Stimulated activated CD8-positive, alpha-beta memory T cell treated with anti-CD3 and anti-CD28 coated beads, Interleukin-7, amount 100 ng/mL, for 24 hours (primary cell): ENCODE results near the gene RGS14.
"Not testable (repeated sequence)": the region's sequence is repeated elsewhere in the genome, so short reads cannot be mapped to it uniquely, and the experiment has no call there.

Experiments
- DNase-seq: peaks from one replicate; pipeline ENCODE4 v3.0.0-alpha.2; 2020; ENCODE audit warnings: low read depth

Gene RGS14

GRCh38 chr5:177328545-177329231 is 29.0 kb upstream of the RGS14 start:
- no peak for DNase-seq

GRCh38 chr5:177329883-177330282 is 27.8 kb upstream of the RGS14 start:
- DNase-seq: no peak

DNA sequence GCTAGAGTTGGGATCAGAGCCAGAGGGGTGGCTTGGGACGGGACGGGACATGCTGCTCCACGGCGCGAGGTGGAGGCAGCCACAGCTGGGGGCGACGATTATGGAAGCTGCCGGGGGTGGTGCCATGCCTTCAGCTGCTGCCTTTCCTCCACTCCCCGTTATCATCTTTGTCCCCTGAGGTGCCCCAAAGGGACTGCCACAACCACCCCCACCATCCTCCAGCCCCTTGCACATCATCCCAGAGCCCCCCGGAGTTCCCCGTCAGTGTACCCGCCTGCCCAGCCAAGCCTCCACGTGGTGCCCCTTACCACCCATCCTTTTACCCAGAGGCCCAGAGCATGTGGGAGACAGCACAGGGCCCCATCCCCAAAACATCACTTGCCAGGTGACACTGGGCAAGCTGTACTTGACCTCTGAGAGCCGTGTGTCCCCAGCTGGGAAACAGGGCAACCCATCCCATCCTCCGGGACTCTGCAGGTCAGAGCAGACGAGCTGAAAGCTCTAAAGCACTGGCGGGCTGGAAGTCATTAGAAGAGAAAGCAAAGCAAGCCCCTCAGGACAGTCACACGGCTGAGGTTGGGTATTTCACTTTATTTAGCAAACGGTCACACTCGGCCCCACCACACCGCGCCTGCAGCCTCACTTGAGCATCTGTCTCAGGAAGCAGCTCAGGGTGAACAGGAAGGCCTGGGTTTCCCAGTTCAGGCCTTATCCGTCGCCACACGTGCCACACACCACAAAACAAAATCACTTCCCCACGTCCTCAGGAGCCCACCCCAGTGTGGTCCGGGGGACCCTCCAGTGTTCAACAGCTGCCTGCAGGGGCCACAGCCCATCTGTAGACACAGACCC is 26.5 kb upstream of the RGS14 start:
- no peak for DNase-seq

DNA sequence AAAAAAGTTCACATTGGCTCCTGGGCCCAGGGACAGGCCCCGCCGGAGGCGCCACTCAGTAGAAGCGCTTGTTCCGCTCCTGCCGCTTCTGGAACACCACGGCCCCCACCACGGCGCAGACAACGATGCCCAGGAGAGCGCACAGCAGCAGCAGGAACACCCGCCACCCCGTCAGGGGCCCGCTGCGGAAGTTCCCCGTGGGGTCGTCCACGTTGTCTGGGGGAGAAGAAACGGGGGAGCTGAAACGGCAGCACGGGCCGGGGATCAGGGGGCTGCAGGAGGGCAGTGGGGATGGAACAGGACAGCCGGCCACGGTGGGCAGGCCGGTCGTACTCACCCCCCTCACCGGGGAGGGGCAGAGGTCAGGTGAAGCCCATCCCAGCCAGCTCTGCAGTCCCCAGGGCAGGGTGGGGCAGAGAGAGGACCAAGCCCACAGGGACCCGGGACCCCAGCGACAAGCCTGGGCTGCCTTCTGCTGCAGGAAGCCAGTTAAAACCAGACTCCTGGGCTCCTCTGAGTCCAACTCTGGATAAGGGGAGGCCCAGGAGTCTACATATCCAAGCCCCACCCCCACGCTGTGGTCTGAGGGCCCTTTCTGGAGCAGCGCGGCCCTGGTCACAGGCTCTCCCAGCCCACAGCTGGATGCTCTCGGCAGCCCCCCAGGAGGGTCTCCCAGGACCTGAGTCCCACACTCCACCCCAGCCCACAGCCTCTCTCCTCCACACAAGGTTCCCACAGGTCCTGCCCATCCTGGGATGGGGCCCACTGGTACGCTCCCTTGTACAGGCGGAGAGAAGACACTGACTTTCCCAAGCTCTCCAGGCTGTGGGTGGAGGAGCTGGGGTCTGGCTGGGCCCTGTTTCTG is 25.5 kb upstream of the RGS14 start:
- no peak for DNase-seq

- DNase-seq: no peak
Observed at GRCh38 chr5:177332896-177333260, 24.8 kb upstream of the RGS14 start.

DNA sequence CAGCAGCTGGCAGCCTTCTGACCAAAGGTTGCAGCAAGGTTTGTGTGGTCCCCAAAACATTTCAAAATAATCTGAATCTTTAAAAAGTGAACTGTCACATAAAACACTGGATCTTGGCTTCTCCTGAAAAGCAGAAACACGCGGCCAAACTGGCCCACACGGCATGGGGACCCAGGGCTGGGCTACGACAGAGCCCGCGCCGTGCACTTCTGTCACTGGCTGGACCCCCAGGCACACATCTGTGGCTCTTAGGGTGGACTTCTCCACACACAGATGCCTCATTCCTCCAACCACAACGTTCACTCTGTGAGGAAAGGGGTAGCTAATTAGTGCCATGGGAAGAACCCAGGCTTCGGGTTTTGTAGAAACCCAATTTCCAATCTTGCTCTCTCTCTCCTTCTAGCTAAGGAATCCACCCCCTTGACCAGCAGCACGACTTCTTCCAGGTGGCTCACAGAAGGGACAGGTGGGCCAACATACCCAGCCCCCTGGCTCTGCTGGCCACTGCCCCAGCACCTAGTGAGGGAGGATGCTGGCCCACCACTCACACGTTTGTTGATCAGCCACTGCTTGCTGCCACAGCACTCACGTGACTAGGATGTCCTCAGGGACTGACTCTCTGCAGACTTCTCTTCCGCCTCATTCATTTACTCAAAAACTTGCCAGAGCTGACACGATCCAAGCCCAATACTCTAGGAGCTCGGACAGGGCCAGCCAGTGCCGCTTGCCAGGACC is 24.1 kb upstream of the RGS14 start:
- DNase-seq: no peak

DNA sequence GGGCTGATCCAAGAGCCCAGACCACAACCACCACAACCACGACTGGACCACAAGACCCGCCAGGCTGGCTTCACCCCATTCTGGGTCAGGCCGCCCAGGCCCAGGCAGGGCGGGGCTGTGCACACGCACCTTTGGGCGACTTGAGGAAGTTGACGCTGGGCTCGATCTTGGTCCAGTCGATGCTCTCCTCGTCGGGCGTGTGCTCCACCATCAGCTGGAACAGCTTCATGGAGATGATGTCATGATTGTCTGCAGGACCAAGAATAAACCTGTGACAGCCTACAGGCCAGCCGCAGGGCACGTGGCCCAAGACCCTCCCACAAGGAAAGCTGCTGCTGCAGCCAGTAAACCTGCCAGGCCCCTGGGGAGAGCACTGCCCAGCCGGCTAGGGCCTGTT is 23.6 kb upstream of the RGS14 start:
- no peak for DNase-seq

GRCh38 chr5:177334781-177335700 is 22.7 kb upstream of the RGS14 start:
- no peak for DNase-seq

DNA sequence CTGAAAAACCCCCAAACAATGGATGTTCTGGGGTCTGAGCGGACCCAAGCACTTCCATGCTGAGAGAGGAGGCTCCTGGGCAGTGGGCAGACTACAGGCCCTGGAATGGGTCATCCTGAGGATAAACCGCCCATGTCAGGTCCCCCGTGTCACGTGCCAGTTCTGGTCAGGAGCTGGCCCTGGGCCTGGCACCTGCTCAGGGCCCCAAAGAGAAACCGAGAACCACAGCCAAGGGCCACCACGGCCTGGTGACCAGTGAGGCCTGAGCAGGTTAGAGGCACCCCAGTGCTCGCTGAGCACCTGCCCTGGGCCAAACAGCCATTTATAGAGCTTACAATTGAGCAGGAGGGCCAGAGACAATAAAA is 22.0 kb upstream of the RGS14 start:
- DNase-seq: no peak

GRCh38 chr5:177336112-177336511 is 21.6 kb upstream of the RGS14 start:
- no peak for DNase-seq

GRCh38 chr5:177336603-177337494 is 20.9 kb upstream of the RGS14 start:
- DNase-seq: no peak

DNA sequence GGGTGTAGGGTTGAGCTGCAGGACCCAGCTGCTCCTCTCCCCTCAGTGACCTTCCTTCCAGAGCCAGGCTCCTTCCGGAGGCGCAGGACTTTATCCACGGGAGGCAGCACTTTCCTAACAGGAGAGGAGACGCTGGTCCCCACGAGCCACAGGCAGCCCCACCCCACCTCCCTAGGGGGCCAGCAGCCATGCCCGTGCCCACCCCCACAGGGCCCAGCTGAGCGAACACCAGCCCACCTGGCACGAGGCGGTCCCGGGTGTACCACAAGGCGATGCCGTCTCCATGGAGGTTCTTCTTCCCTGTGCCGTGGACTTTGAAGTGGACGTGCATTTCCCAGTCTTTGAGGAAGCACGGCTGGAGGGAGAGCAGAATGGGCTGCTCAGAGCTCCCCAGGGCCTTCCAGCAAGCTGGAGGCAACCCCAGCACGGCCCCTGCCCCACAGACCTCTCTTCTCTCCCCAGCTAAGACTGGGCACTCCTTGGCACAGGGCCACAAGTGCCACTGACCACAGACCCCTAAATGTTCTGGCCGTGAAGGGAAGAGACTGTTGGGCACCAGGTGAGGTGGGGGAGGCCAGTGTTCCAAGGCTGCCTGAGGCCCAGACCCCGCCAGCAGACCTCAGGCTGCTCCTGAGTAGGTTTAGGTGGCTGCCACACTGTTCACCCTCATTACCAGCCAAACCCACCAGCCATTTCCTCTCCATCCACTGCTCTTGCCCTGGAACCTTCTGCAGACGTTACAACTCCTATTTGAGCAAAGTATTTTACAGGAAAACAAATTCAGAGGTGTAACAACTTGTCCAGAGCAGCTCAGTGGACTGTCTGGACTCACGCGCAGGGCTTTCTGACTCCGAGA is 19.2 kb upstream of the RGS14 start:
- DNase-seq: no peak

- no peak for DNase-seq
Observed at GRCh38 chr5:177339107-177339638, 18.6 kb upstream of the RGS14 start.

DNA sequence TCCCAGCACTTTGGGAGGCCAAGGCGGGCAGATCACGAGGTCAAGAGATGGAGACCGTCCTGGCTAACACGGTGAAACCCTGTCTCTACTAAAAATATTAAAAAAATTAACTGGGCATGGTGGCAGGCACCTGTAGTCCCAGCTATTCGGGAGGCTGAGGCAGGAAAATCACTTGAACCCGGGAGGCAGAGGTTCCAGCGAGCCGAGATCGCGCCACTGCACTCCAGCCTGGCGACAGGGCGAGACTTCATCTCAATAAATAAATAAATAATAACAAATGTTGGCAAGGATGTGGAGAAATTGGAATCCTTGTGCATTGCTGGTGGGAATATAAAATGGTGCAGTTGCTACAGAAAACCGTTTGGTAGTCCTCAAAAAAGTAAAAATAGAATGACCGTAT is 14.7 kb upstream of the RGS14 start:
- not testable (repeated sequence) for DNase-seq

GRCh38 chr5:177343777-177344176 is 13.9 kb upstream of the RGS14 start:
- DNase-seq: no peak

DNA sequence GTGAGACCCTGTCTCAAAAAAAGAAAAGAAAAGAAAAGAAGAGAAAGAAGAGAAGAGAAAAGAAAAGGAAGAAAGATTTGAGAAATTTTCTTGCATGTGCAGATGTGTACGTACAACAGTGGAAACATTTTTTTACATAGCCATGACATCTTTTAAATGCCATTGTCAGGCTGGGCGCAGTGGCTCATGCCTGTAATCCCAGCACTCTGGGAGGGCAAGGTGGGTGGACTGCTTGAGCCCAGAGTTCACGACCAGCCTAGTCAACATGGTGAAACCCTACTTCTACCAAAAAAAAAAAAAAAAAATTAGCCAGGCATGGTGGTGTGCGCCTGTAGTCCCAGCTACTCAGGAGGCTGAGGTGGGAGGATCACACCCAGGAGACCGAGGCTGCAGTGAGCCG is 12.8 kb upstream of the RGS14 start:
- no peak for DNase-seq

- DNase-seq: no peak
Observed at GRCh38 chr5:177346820-177347219, 10.9 kb upstream of the RGS14 start.

GRCh38 chr5:177347699-177348098 is 10.0 kb upstream of the RGS14 start:
- DNase-seq: no peak

GRCh38 chr5:177349362-177349647 is 8.4 kb upstream of the RGS14 start:
- no peak for DNase-seq
